HEK293 (cell line): Measurements from ENCODE around the gene NDUFB10.

Experiments used
- CTCF ChIA-PET: fragments of 350-600 bp; formaldehyde crosslinking; extraction: SDS; loops from one replicate; lab custom pipeline; 2021; ENCODE audit warnings: antibody characterized with exemption; lab: Yijun Ruan, JAX
- POLR2A ChIA-PET: fragments of 300-600 bp; formaldehyde crosslinking; extraction: SDS; loops from one replicate; lab custom pipeline; 2020; ENCODE audit warnings: antibody characterized with exemption, inconsistent platforms; lab: Yijun Ruan, JAX
- H3K27ac ChIP-seq: fragments of 200-500 bp; sonication (Bioruptor generic); 2 replicates; pipeline ENCODE4 v1.5.1; 2014; ENCODE audit warnings: low read depth, low read length, control low read depth, inconsistent platforms; ENCODE audit errors: extremely low read depth
- H3K36me3 ChIP-seq, 2 experiments: fragments of 200-500 bp in 1 of 2; sonication (Bioruptor generic) in 1 of 2; 1 replicate in 1 of 2; 2 replicates in 1 of 2; pipeline ENCODE4 v1.5.1; 2014 to 2017; ENCODE audit warnings: inconsistent platforms in 2 of 2, low read length in 2 of 2; ENCODE audit not compliant: control insufficient read depth in 2 of 2, insufficient read depth in 1 of 2
- H3K4me1 ChIP-seq: fragments of 200-500 bp; sonication (Bioruptor generic); 2 replicates; pipeline ENCODE4 v1.5.1; 2014; ENCODE audit warnings: mild to moderate bottlenecking, low read length, inconsistent platforms; ENCODE audit not compliant: control insufficient read depth, insufficient read depth
- H3K4me3 ChIP-seq: 2 replicates; pipeline ENCODE4 v1.5.1; 2011; ENCODE audit warnings: low read depth, mild to moderate bottlenecking, control low read depth, low read length, moderate library complexity
- H3K9me3 ChIP-seq: fragments of 200-500 bp; sonication (Bioruptor generic); 2 replicates; pipeline ENCODE4 v1.5.1; 2014; ENCODE audit warnings: low read depth, low read length, inconsistent platforms; ENCODE audit not compliant: control insufficient read depth, insufficient read depth
- GLIS1 ChIP-seq: fragments of 450-650 bp; formaldehyde crosslinking; IDR thresholded peaks from 2 replicates; pipeline ENCODE4 v1.5.1; 2016; ENCODE audit warnings: missing biosample characterization, missing genetic modification characterization
- GLIS2 ChIP-seq: fragments of 450-650 bp; formaldehyde crosslinking; IDR thresholded peaks from 2 replicates; pipeline ENCODE4 v1.5.1; 2016; ENCODE audit warnings: missing biosample characterization, missing genetic modification characterization
- KLF1 ChIP-seq: fragments of 450-650 bp; formaldehyde crosslinking; IDR thresholded peaks from 2 replicates; pipeline ENCODE4 v1.5.1; 2016; ENCODE audit warnings: missing biosample characterization, missing genetic modification characterization
- SP2 ChIP-seq: fragments of 450-650 bp; formaldehyde crosslinking; IDR thresholded peaks from 2 replicates; pipeline ENCODE4 v1.5.1; 2016; ENCODE audit warnings: missing biosample characterization, missing genetic modification characterization
- TSHZ1 ChIP-seq: fragments of 450-650 bp; formaldehyde crosslinking; IDR thresholded peaks from 2 replicates; pipeline ENCODE4 v1.5.1; 2016; ENCODE audit warnings: missing biosample characterization, missing genetic modification characterization, borderline replicate concordance
- ZBTB20 ChIP-seq: fragments of 450-650 bp; formaldehyde crosslinking; IDR thresholded peaks from 2 replicates; pipeline ENCODE4 v1.5.1; 2016; ENCODE audit warnings: missing biosample characterization, missing genetic modification characterization
- ZIC2 ChIP-seq: fragments of 450-650 bp; formaldehyde crosslinking; IDR thresholded peaks from 2 replicates; pipeline ENCODE4 v1.5.1; 2016; ENCODE audit warnings: missing biosample characterization, missing genetic modification characterization
- ZNF10 ChIP-seq: fragments of 450-650 bp; formaldehyde crosslinking; IDR thresholded peaks from 2 replicates; pipeline ENCODE4 v1.5.1; 2017; ENCODE audit warnings: missing biosample characterization, missing genetic modification characterization
- ZNF449 ChIP-seq: fragments of 450-650 bp; formaldehyde crosslinking; IDR thresholded peaks from 2 replicates; pipeline ENCODE4 v1.5.1; 2017; ENCODE audit warnings: missing biosample characterization, mild to moderate bottlenecking, missing genetic modification characterization, moderate library complexity
- ZNF548 ChIP-seq: fragments of 450-650 bp; formaldehyde crosslinking; IDR thresholded peaks from 2 replicates; pipeline ENCODE4 v1.5.1; 2016; ENCODE audit warnings: missing biosample characterization, missing genetic modification characterization
- ZNF549 ChIP-seq: fragments of 450-650 bp; IDR thresholded peaks from 2 replicates; pipeline ENCODE4 v1.5.1; 2018; ENCODE audit warnings: missing biosample characterization, missing genetic modification characterization, mild to moderate bottlenecking, inconsistent platforms, moderate library complexity
- ZNF600 ChIP-seq: fragments of 450-650 bp; formaldehyde crosslinking; IDR thresholded peaks from 2 replicates; pipeline ENCODE4 v1.5.1; 2016; ENCODE audit warnings: missing biosample characterization, missing genetic modification characterization
- TF ChIP-seq, protein P1 (sequence below): fragments of 450-650 bp; formaldehyde crosslinking; IDR thresholded peaks from 2 replicates; pipeline ENCODE4 v1.5.1; 2016; ENCODE audit warnings: missing biosample characterization, missing genetic modification characterization
- TF ChIP-seq, protein P2 (sequence below): fragments of 450-650 bp; formaldehyde crosslinking; IDR thresholded peaks from 2 replicates; pipeline ENCODE4 v1.5.1; 2017; ENCODE audit warnings: missing biosample characterization, missing genetic modification characterization
- TF ChIP-seq, protein P3 (sequence below): fragments of 450-650 bp; formaldehyde crosslinking; IDR thresholded peaks from 2 replicates; pipeline ENCODE4 v1.5.1; 2016; ENCODE audit warnings: missing biosample characterization, missing genetic modification characterization

NDUFB10 gene

DNA sequence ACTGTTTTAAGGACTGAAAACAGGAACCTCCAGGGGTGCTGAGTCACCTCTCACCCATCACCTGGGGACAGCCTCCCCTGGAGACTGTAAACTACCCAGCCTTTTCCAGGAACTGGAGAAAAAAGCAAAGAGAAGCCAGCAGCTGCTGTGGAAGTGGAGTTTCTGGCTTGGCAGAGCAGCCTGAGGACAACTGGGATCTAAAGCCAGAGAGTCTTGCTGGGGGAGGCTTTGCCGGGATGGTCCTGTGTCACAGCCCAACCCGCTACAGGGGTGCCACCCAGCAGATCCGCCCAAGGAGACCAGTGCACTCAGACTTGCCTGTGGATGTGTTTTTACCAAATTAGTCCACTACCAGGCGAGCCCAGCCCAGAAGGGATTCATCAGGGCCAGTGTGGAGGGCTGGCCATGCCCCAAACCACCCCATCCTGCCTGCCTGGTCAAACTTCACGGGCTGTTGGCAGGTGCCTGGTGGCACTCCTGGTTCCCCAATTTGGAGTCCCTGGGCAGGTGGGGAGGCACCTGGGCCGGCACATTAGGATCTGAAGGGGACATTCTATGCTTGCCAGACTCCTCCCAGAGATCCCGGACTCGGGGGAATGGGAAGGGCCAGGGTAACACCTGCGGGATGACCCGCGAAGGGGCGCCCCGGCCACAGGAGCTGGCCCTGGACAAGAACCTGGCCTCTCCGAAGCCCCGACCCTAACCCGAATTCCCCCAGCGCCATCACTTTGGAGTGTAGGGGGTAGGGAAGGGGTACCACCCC is 17.1 kb upstream of the NDUFB10 start:
- ChIA-PET POLR2A (interaction anchor here (1.1 to 1.7 kb wide), 5 partner anchors 15 to 23 kb away, joined by 5 to 33 read pairs (median 11); partner anchors contain the start of gene RPS2), CTCF (interaction anchor here (0.6 to 2.6 kb wide), 4 partner anchors 13 to 262 kb away, joined by 3 to 19 read pairs (median 4); no protein-coding TSS in a partner anchor)
- peak; percentile 93 for TF ChIP-seq GLIS1 (tag by site-specific recombination)
- peak; percentile 25; the same call in 1 of the 2 replicates for TF ChIP-seq ZIC2
- TF ChIP-seq, protein P1, sequence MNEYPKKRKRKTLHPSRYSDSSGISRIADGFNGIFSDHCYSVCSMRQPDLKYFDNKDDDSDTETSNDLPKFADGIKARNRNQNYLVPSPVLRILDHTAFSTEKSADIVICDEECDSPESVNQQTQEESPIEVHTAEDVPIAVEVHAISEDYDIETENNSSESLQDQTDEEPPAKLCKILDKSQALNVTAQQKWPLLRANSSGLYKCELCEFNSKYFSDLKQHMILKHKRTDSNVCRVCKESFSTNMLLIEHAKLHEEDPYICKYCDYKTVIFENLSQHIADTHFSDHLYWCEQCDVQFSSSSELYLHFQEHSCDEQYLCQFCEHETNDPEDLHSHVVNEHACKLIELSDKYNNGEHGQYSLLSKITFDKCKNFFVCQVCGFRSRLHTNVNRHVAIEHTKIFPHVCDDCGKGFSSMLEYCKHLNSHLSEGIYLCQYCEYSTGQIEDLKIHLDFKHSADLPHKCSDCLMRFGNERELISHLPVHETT = no peak
- TF ChIP-seq KLF1 (tag by site-specific recombination) = peak; percentile 68
- TF ChIP-seq ZNF449 = peak; percentile 62; the same call in 1 of the 2 replicates
- peak; percentile 25; the same call in 1 of the 2 replicates for TF ChIP-seq GLIS2 (tag by site-specific recombination)
- no peak for TF ChIP-seq TSHZ1 (tag by site-specific recombination)
- TF ChIP-seq, protein P2, sequence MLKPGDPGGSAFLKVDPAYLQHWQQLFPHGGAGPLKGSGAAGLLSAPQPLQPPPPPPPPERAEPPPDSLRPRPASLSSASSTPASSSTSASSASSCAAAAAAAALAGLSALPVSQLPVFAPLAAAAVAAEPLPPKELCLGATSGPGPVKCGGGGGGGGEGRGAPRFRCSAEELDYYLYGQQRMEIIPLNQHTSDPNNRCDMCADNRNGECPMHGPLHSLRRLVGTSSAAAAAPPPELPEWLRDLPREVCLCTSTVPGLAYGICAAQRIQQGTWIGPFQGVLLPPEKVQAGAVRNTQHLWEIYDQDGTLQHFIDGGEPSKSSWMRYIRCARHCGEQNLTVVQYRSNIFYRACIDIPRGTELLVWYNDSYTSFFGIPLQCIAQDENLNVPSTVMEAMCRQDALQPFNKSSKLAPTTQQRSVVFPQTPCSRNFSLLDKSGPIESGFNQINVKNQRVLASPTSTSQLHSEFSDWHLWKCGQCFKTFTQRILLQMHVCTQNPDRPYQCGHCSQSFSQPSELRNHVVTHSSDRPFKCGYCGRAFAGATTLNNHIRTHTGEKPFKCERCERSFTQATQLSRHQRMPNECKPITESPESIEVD (tag by site-specific recombination) = no peak
- TF ChIP-seq, protein P3, sequence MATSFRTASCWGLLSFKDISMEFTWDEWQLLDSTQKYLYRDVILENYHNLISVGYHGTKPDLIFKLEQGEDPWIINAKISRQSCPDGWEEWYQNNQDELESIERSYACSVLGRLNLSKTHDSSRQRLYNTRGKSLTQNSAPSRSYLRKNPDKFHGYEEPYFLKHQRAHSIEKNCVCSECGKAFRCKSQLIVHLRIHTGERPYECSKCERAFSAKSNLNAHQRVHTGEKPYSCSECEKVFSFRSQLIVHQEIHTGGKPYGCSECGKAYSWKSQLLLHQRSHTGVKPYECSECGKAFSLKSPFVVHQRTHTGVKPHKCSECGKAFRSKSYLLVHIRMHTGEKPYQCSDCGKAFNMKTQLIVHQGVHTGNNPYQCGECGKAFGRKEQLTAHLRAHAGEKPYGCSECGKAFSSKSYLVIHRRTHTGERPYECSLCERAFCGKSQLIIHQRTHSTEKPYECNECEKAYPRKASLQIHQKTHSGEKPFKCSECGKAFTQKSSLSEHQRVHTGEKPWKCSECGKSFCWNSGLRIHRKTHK (tag by site-specific recombination) = no peak
- no peak for TF ChIP-seq ZNF548 (tag by site-specific recombination)
- no peak for TF ChIP-seq ZNF549 (tag by site-specific recombination)
- peak; percentile 14; the same call in 1 of the 2 replicates for TF ChIP-seq SP2 (tag by site-specific recombination)
- 0 out of 2 replicates have a peak, but pooled peaks have one; percentile 10 for TF ChIP-seq ZBTB20 (tag by site-specific recombination)
- TF ChIP-seq ZNF600 (tag by site-specific recombination) = peak; percentile 55
- TF ChIP-seq ZNF10 (tag by site-specific recombination) = no peak
- H3K4me3 ChIP-seq = peak overlapping the region; percentile 67
- H3K9me3 ChIP-seq = no peaks in the 10 kb centered on the region
- no peaks in the 10 kb centered on the region for H3K4me1 ChIP-seq
- H3K27ac ChIP-seq = no peak overlapping the region; the same call in 1 of the 2 replicates
- peaks cover 0 to 33% of the 10 kb centered on the region in 2 experiments; a peak in 2 of 3 replicates for H3K36me3 ChIP-seq
